GM18873 (cell line): ENCODE data around the gene HOMEZ.
"Not testable (repeated sequence)": the region's sequence is repeated elsewhere in the genome, so short reads cannot be mapped to it uniquely, and the experiment has no call there.

Experiments used
- ATAC-seq: cut with Tn5 transposase; IDR thresholded peaks from one replicate; pipeline ENCODE4 v1.9.1; 2021; ENCODE audit warnings: mild to moderate bottlenecking, moderate library complexity, moderate number of reproducible peaks; ENCODE audit not compliant: unreplicated experiment, low FRiP score

Gene HOMEZ, protein sequence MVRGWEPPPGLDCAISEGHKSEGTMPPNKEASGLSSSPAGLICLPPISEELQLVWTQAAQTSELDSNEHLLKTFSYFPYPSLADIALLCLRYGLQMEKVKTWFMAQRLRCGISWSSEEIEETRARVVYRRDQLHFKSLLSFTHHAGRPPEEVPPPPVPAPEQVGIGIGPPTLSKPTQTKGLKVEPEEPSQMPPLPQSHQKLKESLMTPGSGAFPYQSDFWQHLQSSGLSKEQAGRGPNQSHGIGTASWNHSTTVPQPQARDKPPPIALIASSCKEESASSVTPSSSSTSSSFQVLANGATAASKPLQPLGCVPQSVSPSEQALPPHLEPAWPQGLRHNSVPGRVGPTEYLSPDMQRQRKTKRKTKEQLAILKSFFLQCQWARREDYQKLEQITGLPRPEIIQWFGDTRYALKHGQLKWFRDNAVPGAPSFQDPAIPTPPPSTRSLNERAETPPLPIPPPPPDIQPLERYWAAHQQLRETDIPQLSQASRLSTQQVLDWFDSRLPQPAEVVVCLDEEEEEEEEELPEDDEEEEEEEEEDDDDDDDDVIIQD

DNA sequence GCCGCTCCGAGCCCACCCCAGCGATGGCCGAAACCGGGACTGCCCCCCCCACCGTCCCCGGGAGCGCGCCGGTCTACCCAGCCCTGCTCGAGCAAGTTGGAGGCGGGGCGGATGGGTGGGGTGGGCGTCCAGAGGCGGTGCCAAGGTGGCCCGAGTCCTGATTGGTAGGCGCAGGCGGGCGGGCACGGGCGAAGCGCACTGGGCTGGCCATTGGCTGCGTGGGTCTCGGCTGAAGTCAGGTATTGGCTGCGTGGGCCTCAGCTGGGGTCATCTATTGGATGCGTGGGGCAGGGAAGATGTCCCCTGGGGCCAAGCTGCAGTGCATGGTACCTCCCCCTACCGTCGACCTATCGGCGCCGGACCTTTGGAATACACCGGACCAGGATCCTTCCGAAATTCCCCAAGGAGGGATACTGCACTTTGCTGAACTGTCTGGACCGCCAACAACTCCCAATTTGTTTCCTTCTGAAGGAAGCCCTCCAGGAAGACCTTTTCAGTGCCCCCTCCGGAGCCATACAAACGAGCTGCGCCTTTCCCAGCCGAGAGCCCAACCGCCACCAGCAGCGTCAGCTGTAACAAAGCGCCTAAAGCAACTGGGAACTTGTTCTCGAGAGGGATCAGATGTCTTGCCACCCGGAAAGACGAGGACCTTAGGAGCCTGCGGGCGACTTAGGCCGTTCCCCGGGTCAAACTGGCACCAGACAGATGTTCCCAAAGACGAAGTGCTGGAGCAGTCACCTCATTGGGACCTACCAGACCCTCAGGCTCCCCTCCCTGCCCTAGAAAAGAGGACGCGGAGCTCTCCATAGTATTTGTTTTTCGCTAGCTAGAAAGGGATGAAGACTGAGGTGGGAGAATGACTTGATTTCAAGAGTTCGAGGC lies at the start of gene HOMEZ:
HOMEZ (minus strand) TSS at position 113 of the 882 bp plus-strand sequence. CDS start 180 bp downstream, outside the sequence.
- peak; percentile 98 for ATAC-seq

DNA sequence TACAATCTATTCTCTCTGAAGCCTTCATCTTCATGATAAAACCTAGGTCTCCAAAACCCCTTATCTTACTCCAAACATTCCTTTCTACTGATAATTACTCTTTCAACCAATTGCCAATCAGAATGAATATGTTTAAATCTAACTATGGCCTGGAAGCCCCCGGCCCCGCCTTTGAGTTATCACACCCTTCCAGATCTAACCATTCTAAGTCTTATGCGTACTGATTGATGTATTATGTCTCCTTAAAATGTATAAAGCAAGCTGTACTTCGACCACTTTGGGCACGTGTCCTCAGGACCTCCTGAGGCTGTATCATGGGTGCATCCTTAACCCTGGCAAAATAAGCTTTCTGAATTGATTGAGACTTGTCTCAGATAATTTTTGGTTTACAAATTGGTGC lies 49.7 kb upstream of the HOMEZ start:
- no peak for ATAC-seq

DNA sequence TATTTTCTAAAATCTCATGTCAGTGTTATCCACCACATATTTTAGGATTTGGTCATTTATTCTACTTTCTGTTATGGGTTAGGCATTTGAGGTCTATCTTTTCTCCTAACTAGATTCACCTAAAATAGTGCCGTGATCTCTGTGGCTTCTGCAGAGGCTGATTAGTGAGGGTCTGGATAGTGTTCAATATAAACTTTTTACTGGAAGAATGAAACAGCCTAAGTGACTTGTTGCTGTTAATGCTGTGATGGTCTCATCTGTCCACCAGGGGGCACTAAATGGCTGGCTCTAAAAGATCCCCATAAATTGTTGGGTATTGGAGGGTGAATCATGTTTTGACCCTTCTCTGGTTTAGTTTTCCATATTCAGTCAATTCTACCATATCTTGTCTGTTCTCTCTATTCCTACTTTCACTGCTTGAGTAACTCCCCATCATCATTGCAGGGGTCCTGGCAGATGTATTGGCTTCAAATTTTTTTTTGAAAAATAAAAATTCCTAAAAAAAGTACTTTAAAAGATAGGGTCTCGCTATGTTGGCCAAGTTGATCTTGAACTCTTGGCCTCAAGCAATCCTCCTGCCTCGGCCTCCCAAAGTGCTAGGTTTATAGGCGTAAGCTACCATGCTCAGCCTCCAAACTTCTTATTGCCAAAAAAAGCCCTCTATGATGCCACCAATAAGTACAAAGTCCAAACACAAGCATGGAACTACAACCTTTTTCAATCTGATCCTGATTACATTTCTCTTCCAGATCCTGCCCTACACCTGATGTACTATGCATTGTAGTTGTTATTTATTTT lies 42.2 kb upstream of the HOMEZ start:
- no peak for ATAC-seq

DNA sequence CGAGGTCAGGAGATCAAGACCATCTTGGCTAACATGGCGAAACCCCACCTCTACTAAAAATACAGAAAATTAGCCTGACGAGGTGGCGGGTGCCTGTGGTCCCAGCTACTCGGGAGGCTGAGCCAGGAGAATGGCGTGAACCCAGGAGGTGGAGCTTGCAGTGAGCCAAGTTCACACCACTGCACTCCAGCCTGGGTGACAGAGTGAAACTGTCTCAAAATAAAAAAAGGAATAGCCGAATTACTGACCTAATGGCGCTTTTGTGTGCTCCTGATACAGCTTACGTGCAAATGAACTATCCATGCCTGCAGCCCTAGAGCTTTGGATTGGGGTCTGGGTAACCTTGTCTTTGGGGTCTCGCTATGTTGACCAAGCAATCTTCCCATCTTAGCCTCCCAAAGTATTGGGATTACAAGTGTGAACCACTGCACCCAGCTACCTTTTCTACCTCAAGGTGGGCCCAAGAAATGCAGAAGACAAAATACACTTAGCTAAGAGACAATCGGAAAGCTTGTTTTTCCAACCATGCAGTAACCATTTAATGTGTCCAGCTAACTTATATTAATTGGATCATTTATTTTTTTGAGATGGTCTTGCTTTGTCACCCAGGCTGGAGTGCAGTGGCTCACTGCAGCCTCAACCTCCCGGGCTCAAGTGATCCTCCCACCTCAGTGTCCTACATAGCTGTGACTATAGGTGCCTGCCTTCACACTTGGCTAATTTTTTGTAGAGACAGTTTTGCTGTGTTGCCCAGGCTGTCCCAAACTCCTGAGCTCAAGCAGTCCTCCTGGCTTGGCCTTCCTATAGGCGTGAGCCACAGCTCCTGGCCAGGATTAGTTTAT lies 40.8 kb upstream of the HOMEZ start:
- ATAC-seq, result no peak

DNA sequence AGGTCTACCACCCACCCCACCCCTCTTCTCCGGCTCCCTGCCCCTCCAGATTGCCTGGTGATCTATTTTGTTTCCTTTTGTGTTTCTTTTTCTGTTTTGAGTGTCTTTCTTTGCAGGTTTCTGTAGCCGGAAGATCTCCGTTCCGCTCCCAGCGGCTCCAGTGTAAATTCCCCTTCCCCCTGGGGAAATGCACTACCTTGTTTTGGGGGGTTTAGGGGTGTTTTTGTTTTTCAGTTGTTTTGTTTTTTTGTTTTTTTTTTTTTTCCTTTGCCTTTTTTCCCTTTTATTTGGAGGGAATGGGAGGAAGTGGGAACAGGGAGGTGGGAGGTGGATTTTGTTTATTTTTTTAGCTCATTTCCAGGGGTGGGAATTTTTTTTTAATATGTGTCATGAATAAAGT lies 39.8 kb upstream of the HOMEZ start:
- not testable (repeated sequence) for ATAC-seq

DNA sequence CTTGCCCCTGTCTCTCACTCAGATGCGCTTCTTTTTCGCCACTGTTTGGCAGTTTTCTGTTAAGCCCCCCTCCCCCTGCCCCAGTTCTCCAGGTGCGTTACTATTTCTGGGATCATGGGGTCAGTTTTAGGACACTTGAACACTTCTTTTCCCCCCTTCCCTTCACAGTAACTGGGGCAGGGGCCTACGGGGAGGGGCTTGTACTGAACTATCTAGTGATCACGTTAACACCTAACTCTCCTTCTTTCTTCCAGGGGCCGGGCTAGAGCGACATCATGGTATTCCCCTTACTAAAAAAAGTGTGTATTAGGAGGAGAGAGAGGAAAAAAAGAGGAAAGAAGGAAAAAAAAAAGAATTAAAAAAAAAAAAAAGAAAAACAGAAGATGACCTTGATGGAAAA lies 39.1 kb upstream of the HOMEZ start:
- no peak for ATAC-seq

DNA sequence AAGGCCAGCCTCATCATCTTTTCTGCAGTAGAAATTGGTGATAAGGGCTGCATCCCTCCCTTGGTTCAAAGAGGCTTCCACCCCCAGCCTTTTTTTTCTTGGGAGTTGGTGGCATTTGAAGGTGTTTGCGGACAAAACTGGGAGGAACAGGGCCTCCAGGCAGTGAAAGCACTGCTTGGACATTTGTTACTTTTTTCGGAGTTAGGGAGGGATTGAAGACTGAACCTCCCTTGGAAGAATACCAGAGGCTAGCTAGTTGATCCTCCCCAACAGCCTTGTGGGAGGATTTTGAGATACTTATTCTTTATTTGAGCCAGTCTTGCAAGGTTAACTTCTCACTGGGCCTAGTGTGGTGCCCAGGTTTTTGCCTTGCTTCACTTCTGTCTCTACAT lies 38.5 kb upstream of the HOMEZ start:
- ATAC-seq, result no peak

DNA sequence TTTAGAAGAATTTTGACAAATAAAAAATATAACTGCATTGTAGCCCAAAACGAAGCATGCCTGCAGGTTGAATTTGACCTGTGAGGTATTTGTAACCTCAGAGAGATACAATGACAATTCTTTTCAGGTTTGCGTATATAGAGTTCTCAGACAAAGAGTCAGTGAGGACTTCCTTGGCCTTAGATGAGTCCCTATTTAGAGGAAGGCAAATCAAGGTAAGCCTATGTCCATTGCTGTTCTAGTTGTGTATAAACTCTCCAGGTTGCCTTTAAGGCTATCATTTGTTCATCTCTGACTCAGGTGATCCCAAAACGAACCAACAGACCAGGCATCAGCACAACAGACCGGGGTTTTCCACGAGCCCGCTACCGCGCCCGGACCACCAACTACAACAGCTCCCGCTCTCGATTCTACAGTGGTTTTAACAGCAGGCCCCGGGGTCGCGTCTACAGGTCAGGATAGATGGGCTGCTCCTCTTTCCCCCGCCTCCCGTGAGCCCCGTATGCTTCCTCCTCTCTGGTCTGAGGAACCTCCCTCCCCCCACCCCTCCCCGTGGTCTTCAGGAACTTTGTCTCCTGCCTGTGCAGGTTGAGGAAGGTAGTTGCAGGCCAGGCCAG lies 38.0 kb upstream of the HOMEZ start:
- no peak for ATAC-seq

DNA sequence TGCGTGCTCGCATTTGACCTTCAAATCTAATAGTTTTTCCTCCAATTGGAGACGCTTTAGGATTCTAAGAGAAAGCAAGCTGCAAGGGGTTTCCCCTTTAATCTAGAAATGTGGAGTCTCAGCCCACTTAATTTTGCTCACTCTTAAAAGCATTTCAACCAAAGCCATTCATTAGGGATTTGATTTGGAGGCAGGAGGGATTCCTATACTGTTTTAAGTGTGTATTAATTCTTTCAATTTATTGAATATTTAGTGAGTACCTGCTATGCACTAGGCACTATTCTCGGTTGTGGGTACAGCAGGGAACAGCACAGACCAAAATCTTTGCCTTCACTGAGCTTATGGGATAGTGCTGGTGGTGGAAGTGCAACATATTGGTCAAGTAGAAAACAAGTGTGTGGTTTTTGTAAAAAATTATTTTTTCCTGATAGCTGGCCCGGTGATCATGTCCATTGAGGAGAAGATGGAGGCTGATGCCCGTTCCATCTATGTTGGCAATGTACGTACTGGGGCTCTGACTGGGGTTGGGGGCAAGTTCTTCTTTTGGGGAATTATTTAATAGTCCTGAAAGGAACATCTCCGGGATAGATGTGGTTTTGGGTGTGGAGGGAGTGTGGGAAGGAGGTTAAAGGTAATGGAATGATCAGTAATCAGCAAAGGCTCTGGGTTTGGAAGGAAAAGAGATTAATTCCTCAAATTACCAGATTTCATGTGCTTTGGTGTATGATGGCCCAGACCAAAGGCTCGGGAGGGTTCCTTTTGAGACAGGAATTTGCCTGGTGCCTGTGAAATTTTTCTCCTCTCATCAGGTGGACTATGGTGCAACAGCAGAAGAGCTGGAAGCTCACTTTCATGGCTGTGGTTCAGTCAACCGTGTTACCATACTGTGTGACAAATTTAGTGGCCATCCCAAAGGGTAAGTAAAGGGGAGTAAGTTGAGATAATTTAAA lies 36.9 kb upstream of the HOMEZ start:
- ATAC-seq, result no peak

DNA sequence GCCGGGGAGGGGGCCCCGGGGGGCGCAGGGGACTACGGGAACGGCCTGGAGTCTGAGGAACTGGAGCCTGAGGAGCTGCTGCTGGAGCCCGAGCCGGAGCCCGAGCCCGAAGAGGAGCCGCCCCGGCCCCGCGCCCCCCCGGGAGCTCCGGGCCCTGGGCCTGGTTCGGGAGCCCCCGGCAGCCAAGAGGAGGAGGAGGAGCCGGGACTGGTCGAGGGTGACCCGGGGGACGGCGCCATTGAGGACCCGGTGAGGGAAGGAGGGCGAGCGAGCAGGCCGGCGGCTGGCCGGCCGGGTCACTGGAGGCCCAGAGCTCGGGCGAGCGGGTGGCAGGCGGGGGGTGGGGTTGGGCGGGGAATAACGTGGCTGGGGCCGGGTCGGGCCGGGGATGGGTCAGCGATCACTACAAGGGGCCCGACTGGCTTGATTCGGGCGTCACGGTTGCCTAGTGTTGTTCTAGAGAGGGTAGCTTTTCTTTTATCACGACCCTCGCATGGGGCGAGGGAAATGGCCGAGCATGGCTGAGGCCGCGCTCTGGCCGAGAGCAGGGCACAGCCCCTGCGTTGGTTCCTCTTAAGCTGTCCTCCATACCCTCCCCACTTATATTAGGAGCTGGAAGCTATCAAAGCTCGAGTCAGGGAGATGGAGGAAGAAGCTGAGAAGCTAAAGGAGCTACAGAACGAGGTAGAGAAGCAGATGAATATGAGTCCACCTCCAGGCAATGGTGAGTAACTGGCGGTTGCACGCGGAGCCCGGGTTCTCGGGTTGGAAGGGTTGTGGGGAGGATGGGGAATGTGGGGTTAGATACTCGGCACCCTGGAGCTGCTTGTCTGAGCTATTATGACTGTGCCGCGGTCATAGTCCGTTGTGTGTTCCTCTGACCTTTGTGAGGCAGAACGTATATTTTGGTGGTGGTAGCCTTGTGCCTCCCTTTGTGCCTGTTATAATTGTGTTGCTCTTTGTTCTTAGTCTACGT lies 35.9 kb upstream of the HOMEZ start:
- ATAC-seq, result no peak

DNA sequence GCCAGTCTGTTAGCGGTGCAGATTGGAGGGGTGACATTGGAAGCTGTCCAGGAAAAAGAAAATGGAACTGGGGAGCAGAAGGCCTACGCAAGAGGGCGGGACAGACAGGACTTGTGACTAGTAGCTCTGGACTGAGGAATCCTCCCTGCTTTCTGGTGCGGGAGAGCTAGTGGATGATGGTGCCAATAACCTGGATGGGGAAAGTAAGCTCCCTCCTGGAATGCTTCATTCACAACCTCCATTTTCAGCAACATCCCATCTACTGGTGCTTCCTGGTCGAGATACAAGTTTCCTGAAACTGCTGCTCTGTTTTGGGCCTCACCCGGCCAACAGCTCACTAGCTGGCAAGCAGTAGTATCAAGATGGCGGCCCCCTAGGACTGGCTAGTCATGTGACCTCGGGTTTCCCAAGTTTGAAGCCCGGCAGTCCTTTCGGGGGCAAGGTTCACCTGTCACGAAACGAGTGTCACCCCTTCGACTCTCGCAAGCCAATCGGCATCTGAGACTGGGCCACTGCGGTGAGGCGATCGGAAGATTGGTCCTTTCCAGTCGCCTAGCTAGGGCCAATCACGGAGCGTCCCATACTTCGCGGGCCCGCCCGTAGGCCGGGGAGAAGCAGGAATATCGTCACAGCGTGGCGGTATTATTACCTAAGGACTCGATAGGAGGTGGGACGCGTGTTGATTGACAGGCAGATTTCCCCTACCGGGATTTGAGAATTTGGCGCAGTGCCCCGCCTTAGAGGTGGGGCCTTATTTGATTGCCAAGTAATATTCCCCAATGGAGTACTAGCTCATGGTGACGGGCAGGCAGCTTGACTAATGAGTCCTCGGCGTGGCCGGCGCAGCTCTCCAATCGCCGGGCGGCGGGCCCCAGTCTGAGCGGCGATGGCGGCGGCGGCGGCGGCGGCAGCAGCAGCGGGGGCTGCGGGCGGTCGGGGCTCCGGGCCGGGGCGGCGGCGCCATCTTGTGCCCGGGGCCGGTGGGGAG lies 34.9 kb upstream of the HOMEZ start, which contains the start of gene PABPN1:
PABPN1 (plus strand) TSS at position 874 of the 988 bp plus-strand sequence; CDS start at position 887, 13 bp downstream.
- ATAC-seq, result peak; percentile 94

DNA sequence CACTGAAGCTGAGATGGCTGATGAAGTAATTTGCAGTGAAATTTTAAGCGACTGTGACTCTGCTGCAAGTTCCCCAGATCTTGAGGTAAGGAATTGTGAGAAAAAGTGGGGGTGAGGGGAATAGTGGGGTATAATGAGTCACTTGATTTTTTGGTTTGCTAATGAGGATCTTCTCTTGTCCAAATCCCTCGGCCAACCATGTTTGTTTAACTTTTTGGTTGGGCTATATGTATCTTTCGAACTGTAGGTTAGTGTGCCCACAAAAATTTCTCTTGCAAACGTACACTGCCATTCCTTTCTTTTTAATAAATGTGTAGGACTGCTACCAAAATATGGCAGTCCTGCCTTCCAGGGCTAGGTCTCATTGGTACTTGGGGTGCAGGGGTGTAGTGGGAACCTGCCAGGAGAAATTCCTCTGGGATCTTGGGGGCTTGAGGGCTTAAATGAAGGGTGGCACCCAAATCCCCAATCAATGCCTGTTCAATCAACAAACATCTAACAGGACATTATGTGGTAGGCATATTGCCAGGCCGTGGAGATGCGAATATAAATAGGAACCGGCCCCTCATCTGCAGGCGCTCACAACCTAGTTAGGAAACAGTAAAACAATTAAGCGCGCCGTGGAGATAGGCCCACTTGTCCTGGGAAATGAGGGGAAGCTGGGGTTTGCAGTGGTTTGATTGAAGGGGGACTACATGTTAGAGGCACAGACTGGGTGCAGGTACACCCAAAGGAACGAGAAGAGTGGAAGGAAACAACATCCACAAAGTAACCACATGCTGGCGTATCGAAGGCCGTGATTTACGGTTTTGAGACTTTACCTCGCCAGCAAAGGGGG lies 34.0 kb upstream of the HOMEZ start:
- no peak for ATAC-seq

DNA sequence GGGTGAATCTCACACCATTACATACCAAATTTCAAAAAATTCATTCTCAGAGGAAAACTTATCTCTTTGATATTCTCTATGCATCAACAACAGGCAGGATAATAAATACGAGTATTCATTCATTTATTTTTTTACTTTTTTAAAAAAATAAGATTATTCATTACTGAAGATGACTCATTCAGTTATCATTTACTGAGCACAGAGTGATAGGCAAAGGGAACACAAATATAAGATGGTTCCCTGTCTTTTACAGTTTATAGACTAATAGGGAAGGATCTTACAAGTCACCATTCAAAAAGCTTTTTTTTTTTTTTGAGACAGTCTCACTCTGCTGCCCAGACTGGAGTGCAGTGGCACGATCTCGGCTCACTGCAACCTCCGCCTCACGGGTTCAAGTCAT lies 30.4 kb upstream of the HOMEZ start:
- ATAC-seq, result no peak

DNA sequence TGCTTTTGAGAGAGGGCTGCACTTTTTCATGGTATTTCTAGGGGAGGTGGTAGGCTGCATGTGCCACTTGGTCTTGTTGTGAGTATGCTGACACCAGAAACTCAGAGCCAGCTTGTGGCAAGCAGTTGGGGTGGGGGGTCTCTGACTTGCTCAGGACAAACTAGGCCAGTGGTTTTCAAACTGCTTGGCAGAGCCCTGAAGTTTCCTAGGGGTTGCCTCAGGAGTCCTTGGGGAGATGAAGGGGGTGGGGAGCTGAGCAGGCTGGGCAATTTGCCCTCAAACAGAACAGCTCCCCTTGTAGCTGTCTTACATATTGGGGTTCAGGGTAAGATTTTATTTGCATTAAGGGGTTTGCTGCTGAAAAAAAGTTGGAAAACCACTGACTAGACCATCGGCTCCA lies 24.6 kb upstream of the HOMEZ start:
- ATAC-seq, result no peak
